ENCODE results near the gene EFEMP1. TPM values are rescaled to one million over a fixed set of nuclear protein-coding genes. Genes with fewer than 3 reads are reported as not detected.

EFEMP1 gene
- total and polyA plus RNA-seq, 4 donors = 0.65 to 11.5 (median 6.5) TPM

DNA sequence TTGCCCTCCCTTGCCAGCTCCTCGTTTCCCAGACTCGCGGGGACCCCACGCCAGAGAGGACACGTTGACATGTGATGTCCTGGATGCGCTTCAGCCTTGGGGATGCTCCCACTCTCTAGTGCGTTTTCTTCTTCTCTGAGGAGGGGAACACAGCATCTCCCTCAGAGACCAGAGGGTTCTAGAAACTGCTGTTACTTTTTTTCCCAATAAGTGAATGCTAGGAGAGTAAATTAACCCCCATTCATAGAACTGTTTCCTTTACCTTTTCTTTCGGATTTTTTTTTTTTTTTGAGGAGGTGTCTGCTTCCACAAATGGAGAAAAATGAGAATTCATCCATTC, 370 bp upstream of the EFEMP1 start (continued):
- TF ChIP-seq, protein P1, sequence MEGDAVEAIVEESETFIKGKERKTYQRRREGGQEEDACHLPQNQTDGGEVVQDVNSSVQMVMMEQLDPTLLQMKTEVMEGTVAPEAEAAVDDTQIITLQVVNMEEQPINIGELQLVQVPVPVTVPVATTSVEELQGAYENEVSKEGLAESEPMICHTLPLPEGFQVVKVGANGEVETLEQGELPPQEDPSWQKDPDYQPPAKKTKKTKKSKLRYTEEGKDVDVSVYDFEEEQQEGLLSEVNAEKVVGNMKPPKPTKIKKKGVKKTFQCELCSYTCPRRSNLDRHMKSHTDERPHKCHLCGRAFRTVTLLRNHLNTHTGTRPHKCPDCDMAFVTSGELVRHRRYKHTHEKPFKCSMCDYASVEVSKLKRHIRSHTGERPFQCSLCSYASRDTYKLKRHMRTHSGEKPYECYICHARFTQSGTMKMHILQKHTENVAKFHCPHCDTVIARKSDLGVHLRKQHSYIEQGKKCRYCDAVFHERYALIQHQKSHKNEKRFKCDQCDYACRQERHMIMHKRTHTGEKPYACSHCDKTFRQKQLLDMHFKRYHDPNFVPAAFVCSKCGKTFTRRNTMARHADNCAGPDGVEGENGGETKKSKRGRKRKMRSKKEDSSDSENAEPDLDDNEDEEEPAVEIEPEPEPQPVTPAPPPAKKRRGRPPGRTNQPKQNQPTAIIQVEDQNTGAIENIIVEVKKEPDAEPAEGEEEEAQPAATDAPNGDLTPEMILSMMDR (IDR thresholded peaks at IDR 0.05; ENCODE audit: low read depth, low read length, missing input control) = no peak

DNA sequence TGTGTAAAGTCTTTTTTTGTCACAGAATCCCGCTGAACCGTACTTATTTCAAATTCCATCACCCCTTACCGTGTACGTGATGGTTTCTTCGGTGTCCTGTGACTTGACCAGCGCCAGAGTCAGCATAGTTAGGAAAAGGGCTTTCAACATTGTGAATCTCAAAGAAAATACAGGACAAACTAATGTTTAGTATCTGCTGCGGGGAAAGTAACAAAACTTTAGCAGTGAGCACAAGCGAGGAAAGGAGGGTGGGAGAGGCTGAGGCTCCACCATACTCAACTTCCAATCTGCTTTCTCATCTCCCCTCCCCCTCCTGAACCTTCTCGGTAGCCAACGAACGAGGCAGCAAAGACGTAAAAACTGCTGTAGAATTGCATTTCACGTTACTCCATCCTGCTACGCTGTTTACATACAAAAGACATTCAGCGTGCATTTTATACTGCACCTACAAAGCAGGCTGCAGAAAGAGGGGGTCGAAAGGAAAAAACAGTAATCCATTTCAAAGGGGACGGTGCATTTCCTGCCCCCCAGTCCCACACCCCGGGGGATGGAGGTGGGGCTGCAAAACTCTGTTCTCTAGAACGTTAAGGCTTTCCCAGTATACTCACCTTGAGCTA, 1.2 kb downstream of the EFEMP1 start:
- Histone ChIP-seq H3K27ac (ENCODE audit: low read depth in 1 of 2, low read length in 2 of 2) (no peak overlapping the region), H3K9ac (ENCODE audit: low read depth in 1 of 2, low read length in 2 of 2) (no peak overlapping the region)
- no peak for TF ChIP-seq EGR1 (IDR thresholded peaks at IDR 0.05; ENCODE audit: low read depth in 2 of 2)
- TF ChIP-seq NR2F2 (IDR thresholded peaks at IDR 0.05) = no peak

DNA sequence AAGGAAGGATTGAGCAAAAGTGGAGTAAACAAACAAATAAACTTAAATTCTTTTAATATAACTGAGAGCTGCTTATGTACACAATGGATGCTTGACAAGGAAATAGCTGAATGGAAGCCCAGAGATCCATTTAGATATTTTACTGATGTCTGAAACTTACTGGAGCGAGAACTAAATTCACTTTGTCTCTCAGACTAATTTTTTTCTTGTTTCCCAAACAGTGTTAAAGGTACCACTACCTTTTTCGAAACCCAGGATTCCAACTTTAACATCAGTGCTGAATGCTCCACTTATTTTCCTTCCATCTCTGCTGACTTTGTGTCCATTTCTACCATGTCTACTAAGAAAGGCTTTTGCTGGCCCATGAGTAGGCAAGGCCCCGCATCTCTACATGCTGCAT, 4.0 kb downstream of the EFEMP1 start:
- 95% methylated on average over 3 of the region's 3 CpGs for WGBS
- Histone ChIP-seq H3K9ac (ENCODE audit: low read depth in 1 of 2, low read length in 2 of 2) (no peak overlapping the region), H3K36me3 (ENCODE audit: control insufficient read depth in 4 of 4, insufficient read depth in 3 of 4, low read depth in 1 of 4, low read length in 3 of 4) (no peaks in the 10 kb centered on the region), H3K9me3 (ENCODE audit: control insufficient read depth in 4 of 4, low read length in 3 of 4) (no peaks in the 10 kb centered on the region), H3K4me3 (ENCODE audit: low read depth in 1 of 3, low read length in 3 of 3) (no peak overlapping the region), H3K27me3 (ENCODE audit: control insufficient read depth in 4 of 4, insufficient read depth in 4 of 4, low read length in 3 of 4) (peaks cover 0 to 18% (median 4%) of the 10 kb centered on the region in 4 donors), H3K4me1 (ENCODE audit: control insufficient read depth in 4 of 4, insufficient read depth in 4 of 4, low read length in 3 of 4) (peaks cover 0 to 10% (median 9%) of the 10 kb centered on the region in 4 donors), H3K27ac (ENCODE audit: low read depth in 1 of 2, low read length in 2 of 2) (no peak overlapping the region)
- DNase-seq (ENCODE audit: low spot score) = no peak
- TF ChIP-seq, protein P1 (IDR thresholded peaks at IDR 0.05; ENCODE audit: low read depth, low read length, missing input control) = no peak
- no peak for TF ChIP-seq NR2F2 (IDR thresholded peaks at IDR 0.05)
- no peak for TF ChIP-seq FOXA2 (IDR thresholded peaks at IDR 0.05)
- no peak for TF ChIP-seq FOXA1 (IDR thresholded peaks at IDR 0.05)
- no peak for TF ChIP-seq EGR1 (IDR thresholded peaks at IDR 0.05; ENCODE audit: low read depth in 2 of 2)

More for the DNA sequence above, 1.2 kb downstream of the EFEMP1 start:
- peaks cover 0 to 14% (median 4%) of the 10 kb centered on the region in 4 donors for H3K27me3 ChIP-seq (ENCODE audit: control insufficient read depth in 4 of 4, insufficient read depth in 4 of 4, low read length in 3 of 4)
- H3K36me3 ChIP-seq (ENCODE audit: control insufficient read depth in 4 of 4, insufficient read depth in 3 of 4, low read depth in 1 of 4, low read length in 3 of 4) = no peaks in the 10 kb centered on the region
- H3K9me3 ChIP-seq (ENCODE audit: control insufficient read depth in 4 of 4, low read length in 3 of 4) = no peaks in the 10 kb centered on the region
- H3K4me1 ChIP-seq (ENCODE audit: control insufficient read depth in 4 of 4, insufficient read depth in 4 of 4, low read length in 3 of 4) = peaks cover 0 to 10% (median 9%) of the 10 kb centered on the region in 4 donors
- no peak for DNase-seq (ENCODE audit: low spot score)
- H3K4me3 ChIP-seq (ENCODE audit: low read depth in 1 of 3, low read length in 3 of 3) = no peak overlapping the region
- 11% methylated on average over 19 of the region's 19 CpGs for WGBS

DNA sequence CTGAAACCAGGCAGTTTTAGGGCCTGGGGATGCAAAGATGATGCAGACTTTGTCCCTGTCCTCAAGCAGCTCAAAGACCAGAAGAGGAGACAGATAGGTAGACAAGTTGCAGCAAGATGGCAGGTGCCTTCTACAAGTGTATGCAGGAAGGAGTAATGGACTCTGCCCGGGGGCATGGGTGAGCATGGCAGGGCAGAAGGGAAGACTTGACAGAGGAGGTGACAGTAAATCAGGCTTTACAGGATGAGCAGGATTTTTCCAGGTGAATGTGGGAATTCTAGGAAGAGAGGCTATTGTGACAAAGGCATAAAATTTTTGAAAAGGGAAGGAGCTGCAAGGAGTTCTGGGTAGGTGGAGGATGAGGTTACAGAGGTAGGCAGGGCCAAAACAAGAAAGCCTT, 4.7 kb downstream of the EFEMP1 start:
- peaks cover 0 to 18% (median 2%) of the 10 kb centered on the region in 4 donors for H3K27me3 ChIP-seq (ENCODE audit: control insufficient read depth in 4 of 4, insufficient read depth in 4 of 4, low read length in 3 of 4)
- H3K36me3 ChIP-seq (ENCODE audit: control insufficient read depth in 4 of 4, insufficient read depth in 3 of 4, low read depth in 1 of 4, low read length in 3 of 4) = no peaks in the 10 kb centered on the region
- no peak overlapping the region for H3K9ac ChIP-seq (ENCODE audit: low read depth in 1 of 2, low read length in 2 of 2)
- TF ChIP-seq FOXA1 (IDR thresholded peaks at IDR 0.05) (no peak), JUND (IDR thresholded peaks at IDR 0.05) (no peak), RXRA (IDR thresholded peaks at IDR 0.05) (no peak), HNF4G (IDR thresholded peaks at IDR 0.05) (no peak), RAD21 (IDR thresholded peaks at IDR 0.05) (no peak), TAF1 (conservative IDR thresholded peaks at IDR 0.05) (no peak), SP1 (IDR thresholded peaks at IDR 0.05) (no peak), FOXA2 (IDR thresholded peaks at IDR 0.05) (no peak), GABPA (IDR thresholded peaks at IDR 0.05 in 1 of 2, conservative IDR thresholded peaks at IDR 0.05 in 1 of 2) (no peak), EGR1 (IDR thresholded peaks at IDR 0.05; ENCODE audit: low read depth in 2 of 2) (no peak), YY1 (IDR thresholded peaks at IDR 0.05) (no peak), HNF4A (conservative IDR thresholded peaks at IDR 0.05) (no peak)
- TF ChIP-seq, protein P2, sequence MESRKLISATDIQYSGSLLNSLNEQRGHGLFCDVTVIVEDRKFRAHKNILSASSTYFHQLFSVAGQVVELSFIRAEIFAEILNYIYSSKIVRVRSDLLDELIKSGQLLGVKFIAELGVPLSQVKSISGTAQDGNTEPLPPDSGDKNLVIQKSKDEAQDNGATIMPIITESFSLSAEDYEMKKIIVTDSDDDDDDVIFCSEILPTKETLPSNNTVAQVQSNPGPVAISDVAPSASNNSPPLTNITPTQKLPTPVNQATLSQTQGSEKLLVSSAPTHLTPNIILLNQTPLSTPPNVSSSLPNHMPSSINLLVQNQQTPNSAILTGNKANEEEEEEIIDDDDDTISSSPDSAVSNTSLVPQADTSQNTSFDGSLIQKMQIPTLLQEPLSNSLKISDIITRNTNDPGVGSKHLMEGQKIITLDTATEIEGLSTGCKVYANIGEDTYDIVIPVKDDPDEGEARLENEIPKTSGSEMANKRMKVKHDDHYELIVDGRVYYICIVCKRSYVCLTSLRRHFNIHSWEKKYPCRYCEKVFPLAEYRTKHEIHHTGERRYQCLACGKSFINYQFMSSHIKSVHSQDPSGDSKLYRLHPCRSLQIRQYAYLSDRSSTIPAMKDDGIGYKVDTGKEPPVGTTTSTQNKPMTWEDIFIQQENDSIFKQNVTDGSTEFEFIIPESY (IDR thresholded peaks at IDR 0.05) = no peak
- TF ChIP-seq, protein P3, sequence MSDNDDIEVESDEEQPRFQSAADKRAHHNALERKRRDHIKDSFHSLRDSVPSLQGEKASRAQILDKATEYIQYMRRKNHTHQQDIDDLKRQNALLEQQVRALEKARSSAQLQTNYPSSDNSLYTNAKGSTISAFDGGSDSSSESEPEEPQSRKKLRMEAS (IDR thresholded peaks at IDR 0.05) = no peak
- TF ChIP-seq, protein P1 (IDR thresholded peaks at IDR 0.05; ENCODE audit: low read depth, low read length, missing input control) = no peak

More for the DNA sequence above, 4.7 kb downstream of the EFEMP1 start:
- Histone ChIP-seq H3K9me3 (ENCODE audit: control insufficient read depth in 4 of 4, low read length in 3 of 4) (no peaks in the 10 kb centered on the region), H3K4me1 (ENCODE audit: control insufficient read depth in 4 of 4, insufficient read depth in 4 of 4, low read length in 3 of 4) (peaks cover 0 to 10% (median 8%) of the 10 kb centered on the region in 4 donors), H3K27ac (ENCODE audit: low read depth in 1 of 2, low read length in 2 of 2) (no peak overlapping the region), H3K4me3 (ENCODE audit: low read depth in 1 of 3, low read length in 3 of 3) (no peak overlapping the region)
- WGBS = 89% methylated on average over 1 of the region's 1 CpG
- no peak for DNase-seq (ENCODE audit: low spot score)
